Mesenchymal stem cell (in vitro differentiated cells and primary cell): ENCODE measurements around the gene PCDHGA9.
"Not testable (repeated sequence)": the region's sequence is repeated elsewhere in the genome, so short reads cannot be mapped to it uniquely, and the experiment has no call there.

ENCODE experiments used
- DNase-seq: peaks from one replicate; pipeline ENCODE4 v3.0.0-alpha.2; 2013
- H2AFZ ChIP-seq: one replicate; pipeline ENCODE4 v1.6.1; 2013; ENCODE audit warnings: low read depth, mild to moderate bottlenecking, control low read depth, inconsistent platforms, low read length, moderate library complexity
- H2AK5ac ChIP-seq: 2 replicates; pipeline ENCODE4 v1.6.1; 2013; ENCODE audit warnings: low read length, moderate library complexity, mild to moderate bottlenecking, inconsistent platforms; ENCODE audit not compliant: severe bottlenecking
- H2BK120ac ChIP-seq: one replicate; pipeline ENCODE4 v1.6.1; 2013; ENCODE audit warnings: low read depth, mild to moderate bottlenecking, inconsistent platforms, low read length, moderate library complexity
- H2BK12ac ChIP-seq, 2 experiments: one replicate each; pipeline ENCODE4 v1.6.1; 2013; ENCODE audit warnings: inconsistent platforms in 2 of 2, low read length in 2 of 2, mild to moderate bottlenecking in 2 of 2, moderate library complexity in 2 of 2, control low read depth in 1 of 2
- H2BK15ac ChIP-seq: one replicate; pipeline ENCODE4 v1.6.1; 2013; ENCODE audit warnings: mild to moderate bottlenecking, low read depth, inconsistent platforms; ENCODE audit not compliant: poor library complexity, severe bottlenecking
- H2BK5ac ChIP-seq: 2 replicates; pipeline ENCODE4 v1.6.1; 2013; ENCODE audit warnings: low read depth, mild to moderate bottlenecking, low read length, control low read depth, inconsistent platforms; ENCODE audit not compliant: poor library complexity, severe bottlenecking
- H3K14ac ChIP-seq, 2 experiments: one replicate each; pipeline ENCODE4 v1.6.1; 2013; ENCODE audit warnings: inconsistent platforms in 2 of 2, low read length in 2 of 2, control low read depth in 1 of 2, mild to moderate bottlenecking in 1 of 2, moderate library complexity in 1 of 2
- H3K18ac ChIP-seq, 2 experiments: one replicate each; pipeline ENCODE4 v1.6.1; 2013; ENCODE audit warnings: inconsistent platforms in 2 of 2, low read length in 2 of 2, control low read depth in 1 of 2, low read depth in 1 of 2, mild to moderate bottlenecking in 1 of 2
- H3K23ac ChIP-seq, 2 experiments: one replicate each; pipeline ENCODE4 v1.6.1; 2013; ENCODE audit warnings: inconsistent platforms in 2 of 2, low read length in 2 of 2, mild to moderate bottlenecking in 2 of 2, moderate library complexity in 2 of 2, control low read depth in 1 of 2
- H3K27ac ChIP-seq: 2 replicates; pipeline ENCODE4 v1.5.1; 2013; ENCODE audit warnings: mild to moderate bottlenecking, moderate library complexity, low read length, control low read depth, inconsistent platforms; ENCODE audit not compliant: poor library complexity, severe bottlenecking
- H3K27me3 ChIP-seq, 2 experiments: 2 replicates each; pipeline versions ENCODE4 v1.6.1 to v1.7.0; 2013; ENCODE audit warnings: low read length in 2 of 2, mild to moderate bottlenecking in 2 of 2, moderate library complexity in 2 of 2, control low read depth in 1 of 2, inconsistent platforms in 1 of 2; ENCODE audit not compliant: control insufficient read depth in 1 of 2, insufficient read depth in 1 of 2
- H3K36me3 ChIP-seq, 2 experiments: 2 replicates each; pipeline versions ENCODE4 v1.6.1 to v1.7.0; 2013; ENCODE audit warnings: low read length in 2 of 2, control low read depth in 1 of 2, inconsistent platforms in 1 of 2, low read depth in 1 of 2, mild to moderate bottlenecking in 1 of 2; ENCODE audit not compliant: insufficient read depth in 2 of 2, control insufficient read depth in 1 of 2
- H3K4ac ChIP-seq, 2 experiments: one replicate each; pipeline ENCODE4 v1.6.1; 2013; ENCODE audit warnings: inconsistent platforms in 2 of 2, low read length in 2 of 2, mild to moderate bottlenecking in 2 of 2, moderate library complexity in 2 of 2, control low read depth in 1 of 2, low read depth in 1 of 2
- H3K4me1 ChIP-seq: 2 replicates; pipeline ENCODE4 v1.6.1; 2013; ENCODE audit warnings: low read depth, low read length, control low read depth; ENCODE audit not compliant: control insufficient read depth, insufficient read depth
- H3K4me2 ChIP-seq: 2 replicates; pipeline ENCODE4 v1.6.1; 2013; ENCODE audit warnings: low read length, mild to moderate bottlenecking, inconsistent platforms; ENCODE audit not compliant: poor library complexity, severe bottlenecking
- H3K4me3 ChIP-seq, 2 experiments: 2 replicates each; pipeline versions ENCODE4 v1.5.1 to v1.7.0; 2013; ENCODE audit warnings: low read length in 2 of 2, mild to moderate bottlenecking in 2 of 2, control low read depth in 1 of 2, low read depth in 1 of 2; ENCODE audit not compliant: insufficient read depth in 1 of 2
- H3K79me1 ChIP-seq: replicated peaks from 2 replicates; pipeline ENCODE4 v1.6.1; 2013; ENCODE audit warnings: mild to moderate bottlenecking, control low read depth, low read length, inconsistent platforms; ENCODE audit not compliant: poor library complexity, severe bottlenecking
- H3K9ac ChIP-seq: 2 replicates; pipeline ENCODE4 v1.7.0; 2013; ENCODE audit warnings: mild to moderate bottlenecking, low read length, moderate library complexity
- H3K9me3 ChIP-seq: 2 replicates; pipeline ENCODE4 v1.7.0; 2013; ENCODE audit warnings: mild to moderate bottlenecking, low read length; ENCODE audit not compliant: control insufficient read depth
- H4K8ac ChIP-seq: one replicate; pipeline ENCODE4 v1.6.1; 2013; ENCODE audit warnings: inconsistent platforms, mild to moderate bottlenecking, low read length, moderate library complexity
- H4K91ac ChIP-seq: one replicate; pipeline ENCODE4 v1.6.1; 2013; ENCODE audit warnings: mild to moderate bottlenecking, low read length, inconsistent platforms
- WGBS: methylation state at CpG from one replicate; pipeline ENCODE4 v1.1.7; 2013; ENCODE audit warnings: mixed read lengths; 5-methylcytosine and 5-hydroxymethylcytosine counted together

The PCDHGA9 gene

DNA sequence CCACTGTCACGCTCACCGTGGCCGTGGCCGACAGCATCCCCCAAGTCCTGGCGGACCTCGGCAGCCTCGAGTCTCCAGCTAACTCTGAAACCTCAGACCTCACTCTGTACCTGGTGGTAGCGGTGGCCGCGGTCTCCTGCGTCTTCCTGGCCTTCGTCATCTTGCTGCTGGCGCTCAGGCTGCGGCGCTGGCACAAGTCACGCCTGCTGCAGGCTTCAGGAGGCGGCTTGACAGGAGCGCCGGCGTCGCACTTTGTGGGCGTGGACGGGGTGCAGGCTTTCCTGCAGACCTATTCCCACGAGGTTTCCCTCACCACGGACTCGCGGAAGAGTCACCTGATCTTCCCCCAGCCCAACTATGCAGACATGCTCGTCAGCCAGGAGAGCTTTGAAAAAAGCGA lies 30.1 kb downstream of the PCDHGA9 start:
- not testable (repeated sequence) for H3K4ac ChIP-seq, H2BK15ac ChIP-seq, H2AFZ ChIP-seq, H3K18ac ChIP-seq, DNase-seq, H3K23ac ChIP-seq, H4K91ac ChIP-seq, H2AK5ac ChIP-seq, H4K8ac ChIP-seq, H3K14ac ChIP-seq, H3K27me3 ChIP-seq, H3K4me2 ChIP-seq, H2BK12ac ChIP-seq, H2BK120ac ChIP-seq, H3K27ac ChIP-seq, H3K4me1 ChIP-seq, H3K9ac ChIP-seq, H2BK5ac ChIP-seq
- Histone ChIP-seq H3K79me1 (peaks cover 10% of the 10 kb centered on the region), H3K9me3 (peaks cover 17% of the 10 kb centered on the region), H3K36me3 (peaks cover 6 to 23% of the 10 kb centered on the region in 2 experiments), H3K4me3 (peak overlapping the region in 1 of 2 experiments; percentile 80)
- 98% methylated on average over 27 of the region's 29 CpGs for WGBS

DNA sequence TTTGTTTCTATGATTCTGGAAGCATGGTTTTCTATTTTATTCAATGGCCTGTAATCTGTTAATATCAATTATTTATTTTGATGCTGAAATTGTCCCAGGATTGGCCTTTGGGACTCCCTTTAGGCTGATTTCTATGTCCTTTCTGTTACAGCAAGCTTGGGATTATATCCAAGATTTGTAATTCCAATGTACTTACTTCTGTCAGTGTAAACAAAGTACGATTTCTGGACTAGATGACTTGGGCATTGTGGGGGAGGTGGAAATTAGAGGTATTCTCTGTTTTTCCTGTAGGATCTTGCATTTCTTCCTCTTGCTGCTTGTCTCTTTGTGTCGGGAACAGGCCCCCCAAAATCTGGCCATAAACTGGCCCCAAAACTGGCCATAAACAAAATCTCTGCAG lies 31.4 kb downstream of the PCDHGA9 start:
- peaks cover 9% of the 10 kb centered on the region for H3K79me1 ChIP-seq
- no peaks in the 10 kb centered on the region for H3K4me1 ChIP-seq
- H3K9me3 ChIP-seq, result peaks cover 11% of the 10 kb centered on the region
- H3K4me2 ChIP-seq, result no peak overlapping the region
- no peak overlapping the region for H4K91ac ChIP-seq
- no peak overlapping the region for H3K18ac ChIP-seq
- H3K4me3 ChIP-seq, result peak overlapping the region in 1 of 2 experiments; percentile 56
- H2BK12ac ChIP-seq, result no peak overlapping the region
- H3K9ac ChIP-seq, result no peak overlapping the region
- no peak overlapping the region for H2BK15ac ChIP-seq
- H2AFZ ChIP-seq, result no peak overlapping the region
- H2BK120ac ChIP-seq, result no peak overlapping the region
- no peak overlapping the region for H2AK5ac ChIP-seq
- no peak overlapping the region for H3K27ac ChIP-seq
- DNase-seq, result no peak
- no peak overlapping the region for H3K14ac ChIP-seq
- 95% methylated on average over 2 of the region's 2 CpGs for WGBS
- no peaks in the 10 kb centered on the region for H3K27me3 ChIP-seq
- H3K36me3 ChIP-seq, result peaks cover 0 to 18% of the 10 kb centered on the region in 2 experiments
- H4K8ac ChIP-seq, result no peak overlapping the region
- no peak overlapping the region for H3K4ac ChIP-seq
- H2BK5ac ChIP-seq, result no peak overlapping the region
- H3K23ac ChIP-seq, result no peak overlapping the region

DNA sequence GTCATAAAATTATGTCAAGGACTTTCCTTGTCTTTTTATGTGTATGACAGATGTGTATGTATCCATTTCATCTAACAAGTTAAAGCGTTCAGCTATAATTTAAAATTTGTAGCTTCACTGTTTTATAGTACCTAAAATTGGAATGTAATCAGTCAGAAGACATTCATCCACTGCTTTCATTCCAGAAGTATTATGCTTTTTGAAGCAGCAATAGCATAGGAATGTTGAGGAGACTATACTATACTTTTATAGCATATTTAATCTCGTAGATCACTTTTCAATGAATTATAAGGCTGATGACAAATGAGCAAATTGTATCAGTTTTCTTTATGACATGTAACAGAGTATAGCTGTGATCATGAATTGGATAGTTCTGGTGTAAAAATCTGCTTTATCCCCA lies 34.6 kb downstream of the PCDHGA9 start:
- H3K9ac ChIP-seq, result no peak overlapping the region
- no peak overlapping the region for H4K91ac ChIP-seq
- H3K36me3 ChIP-seq, result peaks cover 7 to 12% of the 10 kb centered on the region in 2 experiments
- H3K27me3 ChIP-seq, result no peaks in the 10 kb centered on the region
- H2AFZ ChIP-seq, result no peak overlapping the region
- no peak overlapping the region for H2AK5ac ChIP-seq
- no peak overlapping the region for H3K14ac ChIP-seq
- H3K18ac ChIP-seq, result no peak overlapping the region
- no peak overlapping the region for H3K27ac ChIP-seq
- H3K23ac ChIP-seq, result no peak overlapping the region
- H3K4me1 ChIP-seq, result peaks cover 5% of the 10 kb centered on the region
- H3K4me2 ChIP-seq, result no peak overlapping the region
- no peak overlapping the region for H2BK5ac ChIP-seq
- peaks cover 8% of the 10 kb centered on the region for H3K9me3 ChIP-seq
- H3K4me3 ChIP-seq, result no peak overlapping the region
- no peak overlapping the region for H4K8ac ChIP-seq
- no peak overlapping the region for H2BK12ac ChIP-seq
- DNase-seq, result no peak
- H3K79me1 ChIP-seq, result peaks cover 17% of the 10 kb centered on the region
- H3K4ac ChIP-seq, result no peak overlapping the region
- H2BK15ac ChIP-seq, result no peak overlapping the region
- no CpG with 5 or more reads among the region's 2 CpGs for WGBS
- H2BK120ac ChIP-seq, result no peak overlapping the region

DNA sequence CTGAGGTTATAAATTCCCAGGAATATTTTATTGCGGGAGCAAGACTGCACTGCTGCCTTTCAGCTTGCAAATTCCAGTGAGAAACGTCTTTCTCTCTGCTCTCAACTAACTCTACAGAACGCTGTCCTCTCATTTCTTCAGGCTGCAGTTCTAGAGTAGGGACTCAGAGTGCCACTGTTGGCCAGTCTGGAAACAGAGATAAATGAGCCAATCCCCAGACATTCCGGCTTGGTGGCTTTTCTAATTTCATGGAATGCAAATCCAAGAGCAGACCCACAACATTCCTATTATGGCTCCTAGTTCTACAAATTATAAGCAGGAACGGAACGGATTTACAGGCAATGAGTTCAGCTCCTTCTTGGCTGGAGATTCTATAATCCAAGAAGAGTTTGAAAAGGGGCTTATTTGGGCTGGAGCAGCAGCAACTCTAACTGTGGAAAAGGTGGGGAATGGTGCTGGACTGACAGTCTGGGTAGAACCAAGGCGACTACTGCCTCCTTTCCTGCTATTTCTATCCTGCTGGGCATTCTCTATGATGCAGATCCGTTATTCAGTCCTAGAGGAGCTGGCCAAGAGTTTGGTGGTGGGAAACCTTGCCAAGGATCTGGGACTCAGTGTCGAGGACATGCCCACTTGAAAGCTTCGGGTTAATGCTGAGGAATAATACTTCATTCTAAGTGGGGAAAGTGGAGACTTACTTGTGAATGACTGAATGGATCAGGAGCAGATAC lies 37.0 kb downstream of the PCDHGA9 start:
- H3K36me3 ChIP-seq, result peaks cover 7 to 9% of the 10 kb centered on the region in 2 experiments
- no peak overlapping the region for H2BK12ac ChIP-seq
- peaks cover 5% of the 10 kb centered on the region for H3K4me1 ChIP-seq
- H3K27ac ChIP-seq, result peak overlapping the region; percentile 24
- H3K18ac ChIP-seq, result no peak overlapping the region
- 88% methylated on average over 10 of the region's 10 CpGs for WGBS
- no peak overlapping the region for H2AFZ ChIP-seq
- no peak overlapping the region for H3K4me3 ChIP-seq
- H2BK120ac ChIP-seq, result no peak overlapping the region
- no peaks in the 10 kb centered on the region for H3K27me3 ChIP-seq
- H2AK5ac ChIP-seq, result no peak overlapping the region
- H3K14ac ChIP-seq, result no peak overlapping the region
- peaks cover 22% of the 10 kb centered on the region for H3K79me1 ChIP-seq
- no peak overlapping the region for H3K4ac ChIP-seq
- no peak overlapping the region for H3K23ac ChIP-seq
- peaks cover 8% of the 10 kb centered on the region for H3K9me3 ChIP-seq
- H2BK15ac ChIP-seq, result no peak overlapping the region
- H4K91ac ChIP-seq, result no peak overlapping the region
- no peak for DNase-seq
- H3K9ac ChIP-seq, result no peak overlapping the region
- no peak overlapping the region for H2BK5ac ChIP-seq
- no peak overlapping the region for H3K4me2 ChIP-seq
- H4K8ac ChIP-seq, result no peak overlapping the region
